H1 (cell line): ENCODE results near the gene GDF2. TPM values are rescaled to one million over a fixed set of nuclear protein-coding genes. Genes with fewer than 3 reads are reported as not detected.

Experiments
- CTCF ChIA-PET: fragments of 300-600 bp; sonication (Branson Sonifier 250); formaldehyde crosslinking; loops from one replicate; lab custom pipeline; 2021; ENCODE audit not compliant: partially characterized antibody; lab: Charles Lee
- POLR2A ChIA-PET: fragments of 300-600 bp; sonication (Branson Sonifier 250); formaldehyde crosslinking; loops from one replicate; lab custom pipeline; 2021; ENCODE audit warnings: inconsistent platforms; ENCODE audit not compliant: partially characterized antibody; lab: Charles Lee
- DNase-seq, 2 experiments: peaks; one replicate each; pipeline versions ENCODE4 v3.0.0 to v3.0.0-alpha.2; 2010 to 2022; ENCODE audit warnings: low spot score in 2 of 2, low read depth in 1 of 2, mixed read lengths in 1 of 2
- FAIRE-seq: peaks from 2 replicates; lab custom pipeline; 2011; peaks lifted over from hg19 to GRCh38; lab: Jason Lieb, UNC
- H2AFZ ChIP-seq: 2 replicates; pipeline ENCODE4 v1.8.1; 2012; ENCODE audit warnings: low read length, inconsistent platforms
- H2AK5ac ChIP-seq: 2 replicates; pipeline ENCODE4 v1.6.1; 2013; ENCODE audit warnings: low read depth, low read length
- H2BK120ac ChIP-seq: replicated peaks from 2 replicates; pipeline ENCODE3; 2013; ENCODE audit warnings: low read depth, low read length, inconsistent platforms
- H2BK12ac ChIP-seq: 2 replicates; pipeline ENCODE4 v1.6.1; 2013; ENCODE audit warnings: low read depth, low read length
- H2BK15ac ChIP-seq: 2 replicates; pipeline ENCODE4 v1.6.1; 2013; ENCODE audit warnings: low read length
- H2BK20ac ChIP-seq: 2 replicates; pipeline ENCODE4 v1.6.1; 2013; ENCODE audit warnings: low read length
- H2BK5ac ChIP-seq: 2 replicates; pipeline ENCODE4 v1.6.1; 2013; ENCODE audit warnings: low read depth, low read length
- H3K14ac ChIP-seq: 2 replicates; pipeline ENCODE4 v1.6.1; 2013; ENCODE audit warnings: inconsistent platforms; ENCODE audit not compliant: insufficient read length
- H3K18ac ChIP-seq: 2 replicates; pipeline ENCODE4 v1.6.1; 2013; ENCODE audit warnings: low read length; ENCODE audit errors: extremely low read depth
- H3K23ac ChIP-seq: 2 replicates; pipeline ENCODE4 v1.6.1; 2013; ENCODE audit warnings: inconsistent platforms; ENCODE audit not compliant: insufficient read length
- H3K23me2 ChIP-seq: 2 replicates; pipeline ENCODE4 v1.6.1; 2013; ENCODE audit warnings: low read depth, low read length
- H3K27ac ChIP-seq: 2 replicates; pipeline ENCODE4 v1.6.1; 2011; ENCODE audit warnings: low read depth, low read length, inconsistent platforms
- H3K27me3 ChIP-seq, 4 experiments: replicated peaks in 1 of 4; 1 replicate in 1 of 4; 2 replicates in 3 of 4; pipeline versions ENCODE4 v1.6.1 to v1.8.1; 2011 to 2013; ENCODE audit warnings: low read length in 3 of 4, mild to moderate bottlenecking in 3 of 4, inconsistent platforms in 2 of 4, mixed read lengths in 2 of 4, moderate library complexity in 1 of 4; ENCODE audit not compliant: control insufficient read depth in 3 of 4, insufficient read depth in 3 of 4; ENCODE audit errors: extremely low read depth in 1 of 4
- H3K36me3 ChIP-seq, 4 experiments: 2 replicates each; pipeline versions ENCODE4 v1.6.1 to v1.8.1; 2011 to 2013; ENCODE audit warnings: mild to moderate bottlenecking in 4 of 4, low read length in 3 of 4, moderate library complexity in 2 of 4, control low read depth in 1 of 4, inconsistent platforms in 1 of 4; ENCODE audit not compliant: insufficient read depth in 4 of 4, control insufficient read depth in 2 of 4
- H3K4ac ChIP-seq: replicated peaks from 2 replicates; pipeline ENCODE3; 2013; ENCODE audit warnings: low read length, low read depth, mixed read lengths, inconsistent platforms; ENCODE audit not compliant: insufficient read length
- H3K4me1 ChIP-seq, 4 experiments: replicated peaks in 1 of 4; 1 replicate in 1 of 4; 2 replicates in 3 of 4; pipeline versions ENCODE4 v1.6.1 to v1.8.1; 2011 to 2013; ENCODE audit warnings: low read length in 3 of 4, inconsistent platforms in 2 of 4, mixed read lengths in 1 of 4; ENCODE audit not compliant: insufficient read depth in 4 of 4, control insufficient read depth in 3 of 4
- H3K4me2 ChIP-seq, 2 experiments: 2 replicates each; pipeline versions ENCODE4 v1.6.1 to v1.8.1; 2011 to 2013; ENCODE audit warnings: low read depth in 2 of 2, low read length in 2 of 2, control low read depth in 1 of 2, inconsistent platforms in 1 of 2, mild to moderate bottlenecking in 1 of 2; ENCODE audit not compliant: insufficient read depth in 1 of 2
- H3K4me3 ChIP-seq, 4 experiments: fragments of 200-600, 300-600 bp in 1 of 4; sonication (generic), shearing (Covaris generic), sonication (Bioruptor Twin) in 1 of 4; 2 replicates each; pipeline versions ENCODE4 v1.5.1 to v1.8.1; 2011 to 2016; ENCODE audit warnings: low read length in 4 of 4, low read depth in 3 of 4, control low read depth in 2 of 4, inconsistent platforms in 2 of 4, mild to moderate bottlenecking in 2 of 4, mixed read lengths in 1 of 4, moderate library complexity in 1 of 4; ENCODE audit not compliant: insufficient read depth in 2 of 4; ENCODE audit errors: extremely low read depth in 1 of 4
- H3K56ac ChIP-seq: replicated peaks from 2 replicates; pipeline ENCODE3; 2013; ENCODE audit warnings: low read depth, mild to moderate bottlenecking, mixed read lengths, low read length, inconsistent platforms; ENCODE audit not compliant: insufficient read length
- H3K79me1 ChIP-seq: 2 replicates; pipeline ENCODE4 v1.6.1; 2013; ENCODE audit warnings: low read depth, low read length, control low read depth
- H3K79me2 ChIP-seq, 2 experiments: 2 replicates each; pipeline versions ENCODE4 v1.6.1 to v1.8.1; 2012 to 2013; ENCODE audit warnings: low read length in 2 of 2, mild to moderate bottlenecking in 2 of 2, inconsistent platforms in 1 of 2; ENCODE audit not compliant: insufficient read depth in 2 of 2, control insufficient read depth in 1 of 2
- H3K9ac ChIP-seq, 4 experiments: replicated peaks in 1 of 4; 1 replicate in 1 of 4; 2 replicates in 3 of 4; pipeline versions ENCODE4 v1.6.1 to v1.8.1; 2011 to 2013; ENCODE audit warnings: low read depth in 3 of 4, low read length in 3 of 4, control low read depth in 2 of 4, mild to moderate bottlenecking in 2 of 4, moderate library complexity in 2 of 4, inconsistent platforms in 1 of 4; ENCODE audit errors: extremely low read depth in 1 of 4
- H3K9me3 ChIP-seq, 2 experiments: 2 replicates each; pipeline versions ENCODE4 v1.6.1 to v1.8.1; 2012 to 2013; ENCODE audit warnings: mild to moderate bottlenecking in 2 of 2, moderate library complexity in 2 of 2, control low read depth in 1 of 2, inconsistent platforms in 1 of 2, low read depth in 1 of 2, low read length in 1 of 2, mixed read lengths in 1 of 2; ENCODE audit not compliant: insufficient read depth in 2 of 2
- H4K20me1 ChIP-seq, 2 experiments: replicated peaks in 1 of 2; 2 replicates each; pipeline versions ENCODE3 to v1.8.1; 2011 to 2013; ENCODE audit warnings: inconsistent platforms in 2 of 2, low read length in 2 of 2, mild to moderate bottlenecking in 1 of 2; ENCODE audit not compliant: insufficient read depth in 2 of 2, control insufficient read depth in 1 of 2
- H4K5ac ChIP-seq: 2 replicates; pipeline ENCODE4 v1.6.1; 2013; ENCODE audit warnings: low read length, low read depth, mixed read lengths, inconsistent platforms; ENCODE audit not compliant: insufficient read length
- H4K8ac ChIP-seq: 2 replicates; pipeline ENCODE4 v1.8.0; 2013; ENCODE audit warnings: mild to moderate bottlenecking, moderate library complexity, low read length, inconsistent platforms; ENCODE audit not compliant: insufficient read depth; ENCODE audit errors: extremely low read depth
- H4K91ac ChIP-seq: replicated peaks from 2 replicates; pipeline ENCODE3; 2013; ENCODE audit warnings: low read length, mixed read lengths, inconsistent platforms; ENCODE audit not compliant: insufficient read length
- CREB1 ChIP-seq: IDR thresholded peaks from 2 replicates; pipeline ENCODE4 v1.6.1; 2012; ENCODE audit warnings: inconsistent platforms
- CTBP2 ChIP-seq: IDR thresholded peaks from 2 replicates; pipeline ENCODE4 v1.7.0; 2011; ENCODE audit warnings: borderline replicate concordance, mild to moderate bottlenecking, moderate library complexity, mixed read lengths, low read length; ENCODE audit not compliant: insufficient read depth, insufficient read length
- EGR1 ChIP-seq: IDR thresholded peaks from 2 replicates; pipeline ENCODE4 v1.6.1; 2011; ENCODE audit warnings: low read depth, low read length, borderline replicate concordance
- JUND ChIP-seq: IDR thresholded peaks from 2 replicates; pipeline ENCODE4 v1.6.1; 2011; ENCODE audit warnings: mild to moderate bottlenecking, improper control_type of control experiment, low read length
- MAFK ChIP-seq: IDR thresholded peaks from 2 replicates; pipeline ENCODE4 v1.6.1; 2012; ENCODE audit warnings: low read depth, mild to moderate bottlenecking, improper control_type of control experiment, low read length
- RAD21 ChIP-seq, 2 experiments: IDR thresholded peaks in 1 of 2; conservative IDR thresholded peaks in 1 of 2; 2 replicates each; pipeline ENCODE4 v1.6.1; 2011; ENCODE audit warnings: low read depth in 2 of 2, low read length in 2 of 2, improper control_type of control experiment in 1 of 2, inconsistent platforms in 1 of 2, mild to moderate bottlenecking in 1 of 2, moderate library complexity in 1 of 2
- RXRA ChIP-seq: IDR thresholded peaks from 2 replicates; pipeline ENCODE4 v1.6.1; 2011; ENCODE audit warnings: low read depth, mild to moderate bottlenecking, low read length, moderate library complexity; ENCODE audit not compliant: insufficient read depth
- SAP30 ChIP-seq: fragments of 300-600 bp; sonication (generic); IDR thresholded peaks from 2 replicates; pipeline ENCODE4 v1.7.1; 2012; ENCODE audit warnings: low read length, moderate library complexity, mild to moderate bottlenecking, inconsistent platforms; ENCODE audit not compliant: insufficient read depth, insufficient replicate concordance
- SP1 ChIP-seq: IDR thresholded peaks from 2 replicates; pipeline ENCODE4 v1.6.1; 2011; ENCODE audit warnings: low read depth, low read length
- SRF ChIP-seq: IDR thresholded peaks from 2 replicates; pipeline ENCODE4 v1.6.1; 2011; ENCODE audit warnings: mild to moderate bottlenecking, low read depth, low read length, moderate library complexity
- TCF12 ChIP-seq: IDR thresholded peaks from 2 replicates; pipeline ENCODE4 v1.6.1; 2011; ENCODE audit warnings: low read depth, mild to moderate bottlenecking, low read length
- USF2 ChIP-seq: IDR thresholded peaks from 2 replicates; pipeline ENCODE4 v1.6.1; 2011; ENCODE audit warnings: low read length, improper control_type of control experiment
- WGBS, 2 experiments: shearing (Covaris generic) in 1 of 2; methylation state at CpG; one replicate each; pipeline versions ENCODE4 v1.1.6 to v1.1.7; 2013 to 2015; ENCODE audit warnings: low lambda C conversion rate in 2 of 2, mixed read lengths in 2 of 2, inconsistent platforms in 1 of 2, low coverage in 1 of 2, missing lambda C conversion rate in 1 of 2; ENCODE audit not compliant: insufficient replicate concordance in 2 of 2, insufficient coverage in 1 of 2, insufficient read length in 1 of 2; ENCODE audit errors: extremely low coverage in 1 of 2, missing lambda C conversion rate in 1 of 2; 5-methylcytosine and 5-hydroxymethylcytosine counted together
- polyA plus RNA-seq, 7 experiments: library from polyadenylated mRNA; depleted of rRNA in 3 of 7; stranded (reverse) in 5 of 7; unstranded in 2 of 7; fragments of >200 nt in 5 of 7; fragments of 200-250 nt in 2 of 7; gene quantifications; 1 replicate in 5 of 7; 2 replicates in 1 of 7; 4 replicates in 1 of 7; pipeline versions ENCODE4 v1.2.1 to v1.2.3, GENCODE V29; 2011 to 2013; ENCODE audit warnings: missing spikeins in 2 of 7, mixed read lengths in 2 of 7
- total RNA-seq: library from RNA; stranded (reverse); fragmentation: NEBNext Ultra II Directional; extraction: Animal tissue kit (Norgen Biotek cat#: 25700); gene quantifications from 2 replicates; pipeline ENCODE4 v1.2.1, GENCODE V29; 2021

The GDF2 gene
- total and polyA plus RNA-seq, 2 of the 8 experiments (the other 6 are each of a cell fraction or from before 2014, with no cell fraction given) = not detected

- H3K4ac ChIP-seq = no peak overlapping the region
- H3K4me2 ChIP-seq = no peak overlapping the region
- no peaks in the 10 kb centered on the region for H4K20me1 ChIP-seq
- no peak overlapping the region for H3K56ac ChIP-seq
- TF ChIP-seq USF2 = no peak
- TF ChIP-seq CREB1 = no peak
- no peak for TF ChIP-seq SAP30
- no peak for TF ChIP-seq SRF
- TF ChIP-seq CTBP2 = no peak
- TF ChIP-seq EGR1 = no peak
- TF ChIP-seq MAFK = no peak
- TF ChIP-seq RXRA = no peak
- no peak for TF ChIP-seq TCF12
- TF ChIP-seq SP1 = no peak
- no peak for TF ChIP-seq JUND
- no peak for TF ChIP-seq RAD21 (IDR thresholded peaks at IDR 0.05 in 1 of 2, conservative IDR thresholded peaks at IDR 0.05 in 1 of 2; ENCODE audit: low read depth in 2 of 2, low read length in 2 of 2)
- no peak overlapping the region for H4K91ac ChIP-seq
- FAIRE-seq (no peak), DNase-seq (no peak)
- no peaks in the 10 kb centered on the region for H3K79me1 ChIP-seq
- no peak overlapping the region for H3K23ac ChIP-seq
- no peak overlapping the region for H2BK15ac ChIP-seq
- no peak overlapping the region for H3K27ac ChIP-seq
- POLR2A ChIA-PET = no interaction called here
- WGBS, 2 experiments = 90% methylated on average over 5 of the region's 5 CpGs; no CpG with 5 or more reads in 1 of the 2 experiments
- H2AFZ ChIP-seq = no peak overlapping the region
- H3K27me3 ChIP-seq = peaks cover 0 to 10% (median 6%) of the 10 kb centered on the region in 4 experiments; a peak in 6 of 7 replicates
- H3K4me1 ChIP-seq = no peaks in the 10 kb centered on the region
- no peak overlapping the region for H2BK12ac ChIP-seq
- no peak overlapping the region for H3K4me3 ChIP-seq
- no peak overlapping the region for H3K14ac ChIP-seq
- no peak overlapping the region for H3K9ac ChIP-seq
- CTCF ChIA-PET = interaction anchor here (1.5 to 2.4 kb wide), 2 partner anchors 246 to 269 kb away, joined by 9 read pairs; no protein-coding TSS in a partner anchor
- H3K79me2 ChIP-seq = no peaks in the 10 kb centered on the region
- H2AK5ac ChIP-seq = no peak overlapping the region
- no peak overlapping the region for H2BK5ac ChIP-seq
- no peaks in the 10 kb centered on the region for H3K36me3 ChIP-seq
- no peak overlapping the region for H4K5ac ChIP-seq
- H2BK20ac ChIP-seq = no peak overlapping the region
- no peak overlapping the region for H2BK120ac ChIP-seq
- H3K23me2 ChIP-seq = no peaks in the 10 kb centered on the region
- no peaks in the 10 kb centered on the region for H3K9me3 ChIP-seq
- no peak overlapping the region for H3K18ac ChIP-seq
- H4K8ac ChIP-seq = no peak overlapping the region
Observed at GRCh38 chr10:47294501-47294900, 27.8 kb upstream of the GDF2 start.
